ENCODE results near the gene IGFL2.

GRCh38 chr19:46111376-46111775 lies 36.7 kb upstream of the IGFL2 start:
- no peak for TF ChIP-seq CTCF (IDR thresholded peaks at IDR 0.05)
- TF ChIP-seq ZFX (IDR thresholded peaks at IDR 0.05; ENCODE audit: borderline replicate concordance), result no peak

Measured in 22Rv1 (cell line).